Cardiac fibroblast (primary cell): Measurements from ENCODE around the gene MEF2C.

Source experiments
- DNase-seq, 2 donors: peaks; one replicate each; pipeline versions ENCODE4 v3.0.0 to v3.0.0-alpha.2; 2010; ENCODE audit warnings: low read depth in 2 of 2
- H3K4me3 ChIP-seq, 2 donors: replicated peaks in 1 of 2; 1 replicate in 1 of 2; 2 replicates in 1 of 2; pipeline ENCODE4 v1.5.1; 2011; ENCODE audit warnings: low read depth in 2 of 2, low read length in 2 of 2, mild to moderate bottlenecking in 2 of 2, moderate library complexity in 1 of 2
- TF ChIP-seq, protein P1 (sequence below): IDR thresholded peaks from one replicate; pipeline ENCODE4 v1.5.1; 2011; ENCODE audit warnings: low read depth, mild to moderate bottlenecking, low read length, inconsistent platforms

Gene MEF2C

DNA sequence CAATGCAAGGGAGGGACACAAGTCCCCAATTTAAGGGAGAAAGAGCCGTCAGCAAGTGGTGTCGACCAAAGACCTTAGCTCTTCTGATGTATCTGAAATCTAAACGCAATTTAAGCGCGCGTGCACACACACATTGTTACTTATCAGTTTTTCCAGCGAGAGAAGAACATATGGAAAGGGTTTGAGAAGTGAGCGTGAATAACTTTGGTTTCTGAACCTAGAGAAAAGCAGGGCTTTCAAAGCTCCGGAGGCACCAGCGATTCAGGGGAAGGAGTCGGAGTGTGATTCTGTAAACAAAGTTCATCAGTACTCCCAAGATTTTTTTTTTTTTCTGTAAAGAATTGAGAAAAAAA, 191.8 kb downstream of the MEF2C start:
- H3K4me3 ChIP-seq, result no peak overlapping the region
- TF ChIP-seq, protein P1, sequence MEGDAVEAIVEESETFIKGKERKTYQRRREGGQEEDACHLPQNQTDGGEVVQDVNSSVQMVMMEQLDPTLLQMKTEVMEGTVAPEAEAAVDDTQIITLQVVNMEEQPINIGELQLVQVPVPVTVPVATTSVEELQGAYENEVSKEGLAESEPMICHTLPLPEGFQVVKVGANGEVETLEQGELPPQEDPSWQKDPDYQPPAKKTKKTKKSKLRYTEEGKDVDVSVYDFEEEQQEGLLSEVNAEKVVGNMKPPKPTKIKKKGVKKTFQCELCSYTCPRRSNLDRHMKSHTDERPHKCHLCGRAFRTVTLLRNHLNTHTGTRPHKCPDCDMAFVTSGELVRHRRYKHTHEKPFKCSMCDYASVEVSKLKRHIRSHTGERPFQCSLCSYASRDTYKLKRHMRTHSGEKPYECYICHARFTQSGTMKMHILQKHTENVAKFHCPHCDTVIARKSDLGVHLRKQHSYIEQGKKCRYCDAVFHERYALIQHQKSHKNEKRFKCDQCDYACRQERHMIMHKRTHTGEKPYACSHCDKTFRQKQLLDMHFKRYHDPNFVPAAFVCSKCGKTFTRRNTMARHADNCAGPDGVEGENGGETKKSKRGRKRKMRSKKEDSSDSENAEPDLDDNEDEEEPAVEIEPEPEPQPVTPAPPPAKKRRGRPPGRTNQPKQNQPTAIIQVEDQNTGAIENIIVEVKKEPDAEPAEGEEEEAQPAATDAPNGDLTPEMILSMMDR, result no peak
- DNase-seq, result no peak

DNA sequence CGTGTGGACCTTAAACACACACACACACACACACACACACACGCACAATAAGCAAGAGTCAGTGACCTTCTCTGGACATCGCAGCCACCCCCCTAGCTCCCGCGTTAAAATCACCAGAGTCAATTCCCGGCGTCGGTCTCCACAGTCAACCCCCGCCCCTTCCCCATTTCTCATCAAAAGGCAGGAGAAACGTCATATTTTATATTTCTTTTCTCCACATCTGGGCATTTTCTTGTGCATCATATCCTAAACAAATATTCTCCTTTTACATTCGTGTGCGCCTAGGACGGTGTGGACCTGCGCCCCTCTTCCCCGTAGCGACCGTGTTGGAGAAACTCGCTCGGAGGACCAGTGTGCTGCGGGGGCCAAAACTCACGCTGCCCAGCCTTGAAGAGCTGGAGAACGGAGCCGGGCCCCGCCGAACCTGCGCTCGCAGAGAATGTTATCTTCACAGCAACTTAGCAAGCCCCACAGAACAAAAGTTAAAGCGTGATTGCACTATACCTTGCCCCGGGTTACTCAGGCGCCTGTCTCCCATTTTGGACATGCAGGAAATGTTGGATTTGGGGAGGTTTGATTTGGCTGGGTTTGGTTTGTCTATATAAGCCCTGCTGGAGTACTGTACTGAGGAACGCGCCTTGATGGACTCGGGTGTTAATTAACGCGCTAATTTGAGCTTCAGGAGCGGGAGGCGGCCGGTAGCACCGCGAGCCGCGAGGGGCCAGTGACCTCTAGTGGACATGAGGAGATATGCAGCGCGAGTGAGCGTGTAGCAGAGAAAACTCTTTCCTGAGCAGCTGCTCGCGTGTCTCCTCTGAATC, 192.4 kb downstream of the MEF2C start:
- peak overlapping the region in 1 of 2 donors; percentile 8 for H3K4me3 ChIP-seq
- peak; percentile 66 to 69 for DNase-seq
- TF ChIP-seq, protein P1, result peak; percentile 99

DNA sequence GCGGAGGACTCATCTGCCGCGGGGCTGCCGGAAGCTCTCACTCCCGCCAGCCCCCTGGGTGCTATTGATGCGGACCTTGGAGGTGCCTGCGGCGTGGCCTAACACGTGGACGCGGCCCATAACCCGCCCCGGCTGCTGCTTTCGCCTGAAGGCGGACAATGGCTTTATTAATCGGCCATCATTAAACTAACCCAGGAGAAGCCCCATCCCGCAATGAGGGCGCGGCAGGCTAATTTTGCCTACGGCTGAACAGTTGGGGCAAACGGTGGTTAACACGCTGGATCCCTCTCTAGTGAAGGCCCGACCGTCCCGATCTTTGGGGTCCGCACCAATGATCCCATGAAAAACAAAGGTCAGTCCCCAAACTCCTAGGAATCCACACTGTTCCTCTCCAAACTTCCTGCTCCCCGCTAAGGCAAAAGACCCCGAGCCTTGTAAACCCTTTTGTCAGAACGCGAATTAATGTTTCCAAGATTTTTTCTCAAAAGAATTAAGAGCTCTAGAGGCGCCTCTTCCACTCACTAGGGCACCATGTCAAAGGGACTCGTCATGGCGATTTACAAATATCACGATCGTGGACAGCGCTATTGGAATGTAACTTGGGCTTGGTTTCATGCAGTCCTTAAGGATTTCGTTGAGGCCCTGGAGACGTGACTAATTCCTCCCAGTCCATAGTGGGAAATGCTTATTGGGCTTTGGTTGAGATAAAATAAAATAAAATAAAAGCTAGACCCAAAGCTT, 193.1 kb downstream of the MEF2C start:
- TF ChIP-seq, protein P1, result no peak
- DNase-seq, result peak in 1 of 2 donors; percentile 23
- no peak overlapping the region for H3K4me3 ChIP-seq

DNA sequence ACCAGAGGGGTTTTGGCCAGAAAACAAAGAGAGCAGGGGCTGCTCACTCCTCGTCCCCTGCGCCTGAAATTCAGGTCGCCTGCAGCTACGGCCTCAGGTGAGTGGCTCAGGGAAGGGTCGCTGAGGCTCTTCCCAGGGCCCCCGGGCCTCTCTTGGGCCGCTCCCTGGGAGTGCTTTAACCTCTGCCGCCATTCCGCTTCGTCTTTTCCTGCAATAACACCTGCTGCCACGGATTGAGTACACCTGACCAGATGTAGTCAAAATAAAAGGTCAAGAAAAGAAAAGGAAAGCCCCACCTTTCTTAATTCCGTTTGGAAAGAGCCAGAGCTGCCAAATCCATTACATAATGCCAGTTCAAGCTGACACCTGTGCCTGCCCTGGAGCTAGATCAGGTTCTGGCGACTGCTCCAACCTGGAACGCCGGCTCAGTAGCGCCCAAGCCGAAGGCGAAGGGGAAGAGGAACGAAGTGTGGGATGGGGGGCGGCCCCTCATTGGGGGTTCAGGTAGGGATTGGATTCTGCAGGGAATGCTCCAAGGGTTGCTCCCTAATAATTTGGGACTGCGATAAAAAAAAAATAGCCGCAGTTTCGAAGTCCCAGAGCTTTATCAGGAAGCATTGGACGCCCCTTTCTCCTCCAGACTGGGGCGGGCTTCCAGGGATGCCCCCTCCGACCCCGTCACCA, 193.9 kb downstream of the MEF2C start:
- no peak overlapping the region for H3K4me3 ChIP-seq

DNA sequence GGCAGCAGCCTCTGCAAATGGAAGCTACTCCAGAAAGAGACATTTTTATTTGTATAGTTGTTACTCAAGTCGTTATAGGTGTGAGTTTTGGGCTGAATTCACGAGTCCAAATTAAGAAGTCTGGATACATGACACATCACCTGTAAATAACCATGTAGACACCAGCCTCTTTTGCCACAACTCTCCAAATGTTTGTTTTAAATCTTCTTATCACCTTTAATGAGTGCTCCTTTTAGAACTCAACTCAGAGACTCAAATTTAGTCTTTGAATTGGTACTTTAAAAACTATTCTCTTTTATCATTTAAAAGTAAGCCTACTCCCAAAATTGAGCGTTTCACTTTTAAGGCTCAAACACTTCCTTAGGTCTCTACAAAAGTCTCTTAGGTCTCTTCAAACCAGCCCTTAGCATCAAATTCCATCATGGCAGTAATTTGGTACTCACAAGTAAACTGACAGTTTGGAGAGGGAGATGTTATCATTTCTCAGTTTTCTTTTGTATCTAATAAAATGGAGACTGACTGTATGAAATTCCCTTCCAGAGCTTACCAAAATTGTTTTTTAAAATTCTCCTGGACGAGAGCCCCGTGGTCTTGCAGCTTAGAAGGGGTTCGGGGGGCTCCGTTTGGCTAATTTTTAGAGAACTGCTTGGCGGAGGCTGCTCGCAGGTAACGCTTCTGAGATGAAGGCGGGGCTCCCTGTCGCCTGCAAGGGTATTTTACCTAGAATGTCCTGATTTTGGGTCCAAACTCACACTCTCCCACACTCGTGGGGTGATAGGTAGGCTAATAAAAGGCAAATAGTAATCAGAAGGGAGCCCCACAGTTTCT, 194.6 kb downstream of the MEF2C start:
- no peak for DNase-seq
- no peak overlapping the region for H3K4me3 ChIP-seq
- TF ChIP-seq, protein P1, result no peak

More for the DNA sequence above, 193.9 kb downstream of the MEF2C start:
- DNase-seq, result no peak
- TF ChIP-seq, protein P1, result no peak

DNA sequence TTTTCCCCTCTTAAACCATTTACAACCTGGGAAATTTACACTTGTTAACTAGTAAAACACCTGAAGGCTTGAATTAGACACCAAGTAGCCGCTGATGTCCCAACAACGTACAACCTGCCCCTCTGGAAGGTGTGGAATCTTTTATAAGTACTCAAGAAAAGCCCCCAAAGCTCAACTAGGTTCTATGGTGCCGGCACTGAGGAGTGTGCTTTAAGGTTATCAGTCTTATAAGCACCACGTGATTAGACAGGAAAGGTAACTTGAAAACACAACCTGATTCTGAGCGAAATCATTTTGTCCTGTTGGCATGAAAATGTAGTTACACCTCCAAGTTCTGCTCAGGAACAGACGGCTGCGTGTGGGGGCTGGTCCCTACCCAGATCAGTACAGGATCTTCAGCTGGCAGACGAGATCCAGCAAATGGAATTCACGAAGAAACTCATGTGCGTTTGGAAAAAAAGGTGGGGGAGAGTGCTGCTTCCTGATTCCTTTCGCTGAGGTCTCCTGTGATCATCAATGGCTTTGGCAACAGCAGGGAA, 195.5 kb downstream of the MEF2C start:
- H3K4me3 ChIP-seq, result no peak overlapping the region
- TF ChIP-seq, protein P1, result no peak
- DNase-seq, result no peak
